ENCODE results near the gene SHOC2. TPM values are rescaled to one million over a fixed set of nuclear protein-coding genes. Genes with fewer than 3 reads are reported as not detected.

The SHOC2 gene
- total RNA-seq, 3 donors from 2014 or later: 68.5 to 90.7 (median 72.3) TPM

DNA sequence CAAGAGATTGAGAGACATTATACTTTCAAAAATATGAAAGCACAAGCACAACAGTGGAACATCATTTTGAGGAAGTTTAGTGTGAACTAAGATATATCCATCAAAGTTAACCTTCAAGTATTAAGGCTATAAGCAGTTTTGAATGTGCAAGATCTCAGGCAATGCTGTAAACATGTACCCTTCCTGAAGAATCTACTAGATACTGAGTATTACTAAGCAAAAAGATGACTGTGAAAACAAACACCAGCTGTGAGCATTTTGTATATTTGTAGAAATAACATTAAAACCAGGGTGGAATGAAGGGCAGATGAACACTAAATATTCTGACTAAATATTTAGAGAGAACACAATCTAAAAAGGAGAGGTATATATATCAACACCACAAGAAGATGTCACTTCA lies 116.1 kb downstream of the SHOC2 start:
- DNase-seq (no peak), ATAC-seq (no peak)
- Histone ChIP-seq H3K4me3 (no peak overlapping the region), H3K4me1 (ENCODE audit: low read depth) (no peaks in the 10 kb centered on the region), H3K9me3 (peaks cover 12% of the 10 kb centered on the region), H3K36me3 (ENCODE audit: low read depth) (no peaks in the 10 kb centered on the region)
- intact Hi-C loops (cut with DNase I, micrococcal nuclease): no loop called here
- TF ChIP-seq, protein P1, sequence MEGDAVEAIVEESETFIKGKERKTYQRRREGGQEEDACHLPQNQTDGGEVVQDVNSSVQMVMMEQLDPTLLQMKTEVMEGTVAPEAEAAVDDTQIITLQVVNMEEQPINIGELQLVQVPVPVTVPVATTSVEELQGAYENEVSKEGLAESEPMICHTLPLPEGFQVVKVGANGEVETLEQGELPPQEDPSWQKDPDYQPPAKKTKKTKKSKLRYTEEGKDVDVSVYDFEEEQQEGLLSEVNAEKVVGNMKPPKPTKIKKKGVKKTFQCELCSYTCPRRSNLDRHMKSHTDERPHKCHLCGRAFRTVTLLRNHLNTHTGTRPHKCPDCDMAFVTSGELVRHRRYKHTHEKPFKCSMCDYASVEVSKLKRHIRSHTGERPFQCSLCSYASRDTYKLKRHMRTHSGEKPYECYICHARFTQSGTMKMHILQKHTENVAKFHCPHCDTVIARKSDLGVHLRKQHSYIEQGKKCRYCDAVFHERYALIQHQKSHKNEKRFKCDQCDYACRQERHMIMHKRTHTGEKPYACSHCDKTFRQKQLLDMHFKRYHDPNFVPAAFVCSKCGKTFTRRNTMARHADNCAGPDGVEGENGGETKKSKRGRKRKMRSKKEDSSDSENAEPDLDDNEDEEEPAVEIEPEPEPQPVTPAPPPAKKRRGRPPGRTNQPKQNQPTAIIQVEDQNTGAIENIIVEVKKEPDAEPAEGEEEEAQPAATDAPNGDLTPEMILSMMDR (IDR thresholded peaks at IDR 0.05): no peak

DNA sequence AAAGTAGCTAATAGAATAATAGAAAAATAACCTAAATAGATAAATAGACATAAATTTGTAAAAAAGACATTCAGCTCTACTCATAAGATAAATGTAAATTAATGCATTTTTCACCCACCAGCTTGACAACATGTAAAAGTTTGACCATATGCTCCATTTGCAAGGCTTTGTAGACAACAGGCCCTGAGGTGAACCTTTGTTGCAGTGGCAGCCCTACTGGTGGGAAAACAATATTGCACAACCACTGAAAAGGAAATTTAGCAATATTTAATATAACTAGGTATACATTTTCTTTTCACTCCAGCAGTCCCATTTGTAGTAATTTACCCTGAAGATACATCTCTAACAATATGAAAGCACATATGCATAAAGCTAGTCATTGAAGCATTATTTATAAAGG lies 118.5 kb downstream of the SHOC2 start:
- peaks cover 13% of the 10 kb centered on the region for H3K9me3 ChIP-seq
- ATAC-seq: no peak
- no peak overlapping the region for H3K4me3 ChIP-seq
- no peaks in the 10 kb centered on the region for H3K36me3 ChIP-seq (ENCODE audit: low read depth)
- intact Hi-C loops (cut with DNase I, micrococcal nuclease): no loop called here
- DNase-seq: no peak
- TF ChIP-seq, protein P1 (IDR thresholded peaks at IDR 0.05): no peak
- H3K4me1 ChIP-seq (ENCODE audit: low read depth): no peaks in the 10 kb centered on the region

DNA sequence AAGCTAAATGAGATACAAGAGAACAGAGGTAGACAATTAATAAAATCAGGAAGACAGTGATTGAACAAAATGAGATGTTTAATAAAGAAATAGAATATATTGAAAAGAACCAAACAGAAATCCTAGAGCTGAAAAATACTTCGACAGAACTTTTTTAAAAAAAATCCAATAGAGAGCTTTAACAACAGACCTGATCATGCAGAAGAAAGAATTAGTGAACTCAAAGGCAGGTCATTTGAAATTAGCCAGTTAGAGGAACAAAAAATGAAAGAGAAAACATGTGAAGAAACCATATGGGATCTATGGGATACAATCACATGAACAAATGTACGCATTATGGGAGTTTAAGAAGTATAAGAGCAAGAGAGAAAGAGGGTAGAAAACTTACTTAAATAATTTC lies 120.1 kb downstream of the SHOC2 start:
- Histone ChIP-seq H3K4me1 (ENCODE audit: low read depth) (no peaks in the 10 kb centered on the region), H3K36me3 (ENCODE audit: low read depth) (no peaks in the 10 kb centered on the region), H3K9me3 (peaks cover 9% of the 10 kb centered on the region), H3K4me3 (no peak overlapping the region)
- ATAC-seq (no peak), DNase-seq (no peak)
- TF ChIP-seq, protein P1 (IDR thresholded peaks at IDR 0.05): no peak
- intact Hi-C loops (cut with DNase I, micrococcal nuclease): no loop called here

DNA sequence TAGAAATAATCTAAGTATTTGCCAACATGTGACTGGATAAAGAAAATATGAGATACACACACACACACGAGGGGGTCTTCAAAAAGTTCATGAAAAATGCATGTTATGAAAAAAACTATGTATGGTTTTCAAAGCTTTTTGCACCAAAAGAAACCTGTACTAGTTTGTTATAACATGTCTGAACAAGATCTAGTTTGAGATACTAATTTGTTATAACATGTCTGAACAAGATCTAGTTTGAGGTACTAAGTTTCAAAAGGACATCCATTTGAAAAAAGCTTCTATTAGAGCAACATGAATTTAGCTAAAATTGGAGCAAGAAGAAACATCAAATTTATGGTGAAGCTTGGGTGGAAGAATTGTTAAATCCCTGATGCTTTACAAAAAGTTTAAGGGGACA lies 137.6 kb downstream of the SHOC2 start:
- no peak for DNase-seq
- H3K4me3 ChIP-seq: no peak overlapping the region
- intact Hi-C loops (cut with DNase I, micrococcal nuclease): no loop called here
- peaks cover 5% of the 10 kb centered on the region for H3K9me3 ChIP-seq
- H3K4me1 ChIP-seq (ENCODE audit: low read depth): no peaks in the 10 kb centered on the region
- no peak for ATAC-seq
- TF ChIP-seq, protein P1 (IDR thresholded peaks at IDR 0.05): no peak
- H3K36me3 ChIP-seq (ENCODE audit: low read depth): no peaks in the 10 kb centered on the region

Small RNAs within 50 kb of the gene (microRNA-seq; reads per million reads assigned to microRNA genes)
- 3.0 reads per million, percentile 14 among the genes with 10 or more reads in this experiment for gene MIR548E

Other genes starting within 250 kb of the SHOC2 start
- 100 to 1,000 TPM; 290 to 605 (median 528) TPM for gene PDCD4, start 47.7 kb upstream of the SHOC2 start, total RNA-seq
- 10 to 100 TPM; 10.6 to 23.4 (median 17.6) TPM for gene BBIP1, start 424 bp upstream of the SHOC2 start, total RNA-seq
- gene ADRA2A, start 157.4 kb downstream of the SHOC2 start, total RNA-seq: 10 to 100 TPM; 10.9 to 16.2 (median 12.8) TPM